SK-N-SH (cell line): ENCODE data around the gene GNB1L. TPM values are rescaled to one million over a fixed set of nuclear protein-coding genes. Genes with fewer than 3 reads are reported as not detected.

Experiments used
- CTCF ChIA-PET: fragments of 300-600, 350-600 bp; formaldehyde crosslinking; extraction: SDS; loops from one replicate; lab custom pipeline; 2021; lab: Yijun Ruan, JAX
- POLR2A ChIA-PET: fragments of 350-600 bp; sonication (Branson Sonifier 250); formaldehyde crosslinking; extraction: SDS; loops from one replicate; lab custom pipeline; 2020; ENCODE audit warnings: antibody characterized with exemption, inconsistent platforms; lab: Yijun Ruan, JAX
- DNase-seq: peaks from one replicate; pipeline ENCODE4 v3.0.0; 2012
- H2AFZ ChIP-seq: fragments of 200-600 bp; sonication (generic); 2 replicates; pipeline ENCODE4 v1.8.1; 2016; ENCODE audit warnings: antibody characterized with exemption, mild to moderate bottlenecking, low read depth
- H3F3A ChIP-seq: fragments of 200-600 bp; sonication (generic); replicated peaks from 2 replicates; pipeline ENCODE3; 2016; ENCODE audit warnings: antibody characterized with exemption, mild to moderate bottlenecking; ENCODE audit not compliant: insufficient read depth
- H3K27ac ChIP-seq, 2 experiments: fragments of 200-500 bp in 1 of 2; fragments of 200-600 bp in 1 of 2; sonication (Bioruptor generic) in 1 of 2; sonication (generic), shearing (Covaris generic) in 1 of 2; 2 replicates each; pipeline versions ENCODE4 v1.5.1 to v1.6.1; 2014 to 2016; ENCODE audit warnings: low read depth in 2 of 2, inconsistent platforms in 1 of 2, low read length in 1 of 2, mild to moderate bottlenecking in 1 of 2, mixed read lengths in 1 of 2
- H3K27me3 ChIP-seq: fragments of 200-600 bp; sonication (generic), shearing (Covaris generic); 2 replicates; pipeline ENCODE4 v1.6.1; 2016; ENCODE audit warnings: mixed run types; ENCODE audit not compliant: insufficient read depth
- H3K36me3 ChIP-seq, 2 experiments: fragments of 200-500 bp in 1 of 2; fragments of 200-600 bp in 1 of 2; sonication (Bioruptor generic) in 1 of 2; sonication (generic) in 1 of 2; replicated peaks in 1 of 2; 2 replicates each; pipeline versions ENCODE3 to v1.5.1; 2014 to 2016; ENCODE audit warnings: low read length in 1 of 2, mild to moderate bottlenecking in 1 of 2; ENCODE audit not compliant: insufficient read depth in 2 of 2, control insufficient read depth in 1 of 2
- H3K4me1 ChIP-seq, 2 experiments: fragments of 200-500 bp in 1 of 2; fragments of 200-600 bp in 1 of 2; sonication (Bioruptor generic) in 1 of 2; sonication (generic), shearing (Covaris generic) in 1 of 2; 2 replicates each; pipeline versions ENCODE4 v1.5.1 to v1.6.1; 2014 to 2016; ENCODE audit warnings: low read depth in 1 of 2, low read length in 1 of 2, mixed run types in 1 of 2; ENCODE audit not compliant: insufficient read depth in 2 of 2, control insufficient read depth in 1 of 2
- H3K4me2 ChIP-seq: fragments of 200-600 bp; sonication (generic), shearing (Covaris generic); 2 replicates; pipeline ENCODE4 v1.6.1; 2017; ENCODE audit warnings: mixed run types
- H3K4me3 ChIP-seq, 2 experiments: fragments of 200-500 bp in 1 of 2; fragments of 200-600 bp in 1 of 2; sonication (Bioruptor generic) in 1 of 2; sonication (generic), shearing (Covaris generic) in 1 of 2; 2 replicates each; pipeline versions ENCODE4 v1.5.1 to v1.8.1; 2014 to 2016; ENCODE audit warnings: low read depth in 2 of 2, inconsistent platforms in 1 of 2, low read length in 1 of 2, mild to moderate bottlenecking in 1 of 2, mixed read lengths in 1 of 2, moderate library complexity in 1 of 2
- H3K79me2 ChIP-seq: fragments of 200-600 bp; sonication (generic); 2 replicates; pipeline ENCODE4 v1.8.1; 2017; ENCODE audit warnings: mild to moderate bottlenecking; ENCODE audit not compliant: insufficient read depth
- H3K9ac ChIP-seq: fragments of 200-600 bp; sonication (generic); 2 replicates; pipeline ENCODE4 v1.6.1; 2017; ENCODE audit warnings: mixed run types
- H3K9me2 ChIP-seq: fragments of 200-600 bp; sonication (generic); 2 replicates; pipeline ENCODE4 v1.6.1; 2017; ENCODE audit warnings: mixed run types
- H3K9me3 ChIP-seq: fragments of 200-600 bp; sonication (generic); 2 replicates; pipeline ENCODE4 v1.6.1; 2017; ENCODE audit warnings: mixed run types, mild to moderate bottlenecking, moderate library complexity
- H4K20me1 ChIP-seq: fragments of 200-600 bp; sonication (generic); 2 replicates; pipeline ENCODE4 v1.6.1; 2017; ENCODE audit warnings: mild to moderate bottlenecking, mixed run types; ENCODE audit not compliant: insufficient read depth
- CTCF ChIP-seq: fragments of 200-600 bp; sonication (generic); IDR thresholded peaks from 2 replicates; pipeline ENCODE4 v1.6.1; 2017; ENCODE audit warnings: antibody characterized with exemption, mild to moderate bottlenecking, moderate library complexity
- ELF1 ChIP-seq: IDR thresholded peaks from 2 replicates; pipeline ENCODE4 v1.4.0; 2012
- FOXM1 ChIP-seq: IDR thresholded peaks from 2 replicates; pipeline ENCODE4 v1.4.0; 2012; ENCODE audit warnings: low read depth, mild to moderate bottlenecking
- IRF3 ChIP-seq: fragments of 150-350 bp; IDR thresholded peaks from 2 replicates; pipeline ENCODE4 v1.6.1; 2016; ENCODE audit warnings: mild to moderate bottlenecking, low read depth, low read length
- JUND ChIP-seq: IDR thresholded peaks from 2 replicates; pipeline ENCODE4 v1.4.0; 2012
- MAX ChIP-seq: IDR thresholded peaks from 2 replicates; pipeline ENCODE4 v1.4.0; 2012; ENCODE audit warnings: low read depth
- MXI1 ChIP-seq: IDR thresholded peaks from 2 replicates; pipeline ENCODE4 v1.6.1; 2012; ENCODE audit warnings: mild to moderate bottlenecking, low read depth, low read length, improper control_type of control experiment
- PBX3 ChIP-seq: IDR thresholded peaks from 2 replicates; pipeline ENCODE4; 2012
- POLR2AphosphoS5 ChIP-seq: IDR thresholded peaks from 2 replicates; pipeline ENCODE4 v1.6.1; 2012; ENCODE audit warnings: low read depth, low read length
- RCOR1 ChIP-seq: fragments of 150-350 bp; IDR thresholded peaks from 2 replicates; pipeline ENCODE4 v1.6.1; 2017; ENCODE audit warnings: antibody characterized with exemption, low read length
- SIN3A ChIP-seq: IDR thresholded peaks from 2 replicates; pipeline ENCODE4 v1.6.1; 2012; ENCODE audit warnings: low read depth, mild to moderate bottlenecking, low read length, moderate library complexity, borderline replicate concordance
- USF1 ChIP-seq: IDR thresholded peaks from 2 replicates; pipeline ENCODE4 v1.4.0; 2012; ENCODE audit warnings: low read depth, borderline replicate concordance
- USF2 ChIP-seq: fragments of 150-350 bp; IDR thresholded peaks from 2 replicates; pipeline ENCODE4 v1.6.1; 2017; ENCODE audit warnings: antibody characterized with exemption, low read length, low read depth, borderline replicate concordance
- WGBS: methylation state at CpG from one replicate; pipeline ENCODE4 v1.1.6; 2017; ENCODE audit warnings: low lambda C conversion rate; 5-methylcytosine and 5-hydroxymethylcytosine counted together
- polyA plus RNA-seq, 3 experiments: library from polyadenylated mRNA; depleted of rRNA; stranded (reverse); fragments of >200 nt; gene quantifications; 2 replicates each; pipeline ENCODE4 v1.2.3, GENCODE V29; 2012

Gene GNB1L
- polyA plus RNA-seq, 1 of the 3 experiments (the other 2 are of a cell fraction): 5.9 TPM

- TF ChIP-seq IRF3 (no peak), FOXM1 (no peak), USF2 (no peak)
- TF ChIP-seq, all 33 proteins: peak for 0
Measured at GRCh38 chr22:19853058-19853878, 1.4 kb downstream of the GNB1L start (continued).

GRCh38 chr22:19852177-19852781 is 2.4 kb downstream of the GNB1L start:
- peaks cover 19 to 23% of the 10 kb centered on the region in 2 experiments for H3K36me3 ChIP-seq
- CTCF ChIA-PET: interaction anchor here (1.3 to 2.5 kb wide), 2 partner anchors 58 to 122 kb away, joined by 4 to 20 read pairs; no protein-coding TSS in a partner anchor
- WGBS: 97% methylated on average over 6 of the region's 12 CpGs

More at GRCh38 chr22:19852177-19852781, 2.4 kb downstream of the GNB1L start:
- H3K27me3 ChIP-seq: no peaks in the 10 kb centered on the region
- H3K9me3 ChIP-seq: no peaks in the 10 kb centered on the region
- DNase-seq: no peak
- TF ChIP-seq IRF3: no peak
- no peak for TF ChIP-seq PBX3
- no peak for TF ChIP-seq RCOR1
- no peak for TF ChIP-seq JUND
- no peak for TF ChIP-seq FOXM1
- TF ChIP-seq SIN3A: no peak
- TF ChIP-seq MAX: no peak
- TF ChIP-seq MXI1: no peak
- TF ChIP-seq CTCF: no peak
- TF ChIP-seq POLR2AphosphoS5: no peak
- no peak for TF ChIP-seq ELF1
- TF ChIP-seq USF1: no peak
- TF ChIP-seq, all 33 proteins: peak for 0
- no peak overlapping the region for H2AFZ ChIP-seq
- H3K9ac ChIP-seq: 0 out of 2 replicates have a peak overlapping the region, but pooled peaks have one; percentile 93
- H3K9me2 ChIP-seq: no peaks in the 10 kb centered on the region
- peak overlapping the region; percentile 95 for H3K4me2 ChIP-seq
- H3K27ac ChIP-seq: no peak overlapping the region
- peaks cover 92% of the 10 kb centered on the region for H3K79me2 ChIP-seq
- POLR2A ChIA-PET: no interaction called here
- H4K20me1 ChIP-seq: peaks cover 28% of the 10 kb centered on the region; the same call in 1 of the 2 replicates
- H3F3A ChIP-seq: peaks cover 22% of the 10 kb centered on the region
- peak overlapping the region in 1 of 2 experiments; percentile 96; a peak in 1 of 4 replicates for H3K4me3 ChIP-seq
- H3K4me1 ChIP-seq: peaks cover 18 to 24% of the 10 kb centered on the region in 2 experiments; a peak in 3 of 4 replicates
